ENCODE results near the gene MYNN. TPM values are rescaled to one million over a fixed set of nuclear protein-coding genes. Genes with fewer than 3 reads are reported as not detected.

The MYNN gene
- total and polyA plus RNA-seq, 2 of the 13 experiments (the other 11 are each of a cell fraction or from before 2014, with no cell fraction given) = 10.4 to 17.6 TPM

DNA sequence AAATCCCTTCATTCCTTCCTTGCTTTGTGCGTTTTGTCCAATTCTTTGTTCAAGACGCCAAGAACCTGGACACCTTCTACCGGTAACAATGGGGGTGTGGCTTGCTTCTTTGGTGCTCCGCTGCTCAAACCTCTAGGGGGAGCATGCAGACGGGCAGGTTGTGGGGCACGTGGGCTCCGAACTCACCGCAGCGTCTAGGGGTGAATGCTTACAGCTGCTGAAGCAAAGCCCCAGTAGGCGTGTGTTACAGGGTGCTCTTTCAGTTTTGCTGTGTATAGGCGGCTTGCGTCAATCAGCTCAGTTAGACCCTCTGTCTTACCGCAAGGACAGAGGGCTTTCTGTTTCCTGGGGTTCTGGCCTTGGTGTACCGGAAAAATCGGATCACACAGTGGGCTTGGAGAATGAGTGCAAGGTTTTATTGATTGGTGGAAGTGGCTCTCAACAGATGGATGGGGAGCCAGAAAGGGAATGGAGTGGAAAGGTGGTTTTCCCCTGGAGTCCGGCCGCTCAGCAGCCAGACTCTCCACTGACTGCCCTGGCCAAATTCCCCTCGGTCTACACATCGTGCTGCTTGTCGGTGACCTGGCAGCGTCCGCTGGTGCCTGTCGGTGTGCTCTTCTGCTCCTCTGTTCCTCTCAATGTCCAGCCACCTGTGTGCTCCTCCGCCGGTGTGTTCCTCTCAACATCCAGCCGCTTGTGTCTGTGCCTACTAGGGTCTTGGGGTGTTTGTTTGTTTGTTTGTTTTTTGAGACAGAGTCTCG is 40.7 kb downstream of the MYNN start:
- no peaks in the 10 kb centered on the region for H3K79me2 ChIP-seq (ENCODE audit: insufficient read depth, low read length)
- BruUV-seq (replicated peaks) = no TSS peak
- no peak overlapping the region for H3K9ac ChIP-seq (ENCODE audit: insufficient read depth, low read depth, low read length)
- 50% methylated on average over 27 of the region's 27 CpGs for WGBS (ENCODE audit: low lambda C conversion rate)
- no peaks in the 10 kb centered on the region for H3K36me3 ChIP-seq (replicated peaks in 1 of 2; ENCODE audit: control insufficient read depth in 1 of 2, insufficient read depth in 2 of 2, low read length in 2 of 2)
- ChIA-PET POLR2A (no interaction called here), CTCF (ENCODE audit: low intra/inter-chr PET ratio, low total read pairs) (no interaction called here)
- peak; percentile 83 for ATAC-seq
- peak overlapping the region; percentile 51 for H3K4me2 ChIP-seq (ENCODE audit: low read depth, low read length)
- in situ Hi-C loops (cut with HindIII; ENCODE audit: extremely low pct_ligation_motif_present, low pct_unique_long_range_greater_than_20kb) = no loop called here
- peaks cover 7% of the 10 kb centered on the region for H3K9me3 ChIP-seq (ENCODE audit: low read length)
- intact Hi-C loops (cut with micrococcal nuclease; ENCODE audit: unreplicated experiment) = no loop called here
- H2AFZ ChIP-seq (ENCODE audit: low read length) = no peak overlapping the region
- H3K27ac ChIP-seq (ENCODE audit: extremely low read length, insufficient read depth, low read length) = no peak overlapping the region
- no peak for FAIRE-seq
- DNase-seq (ENCODE audit: low spot score) = peak; percentile 33
- H3K4me3 ChIP-seq (replicated peaks in 1 of 3; ENCODE audit: insufficient read depth in 1 of 3, low read depth in 2 of 3, low read length in 3 of 3) = peak overlapping the region in 1 of 3 experiments; percentile 7; a peak in 2 of 6 replicates
- peaks cover 0 to 14% of the 10 kb centered on the region in 2 experiments; a peak in 2 of 5 replicates for H3K27me3 ChIP-seq (ENCODE audit: control insufficient read depth in 1 of 2, insufficient read depth in 2 of 2, low read length in 2 of 2)
- H4K20me1 ChIP-seq (ENCODE audit: insufficient read depth, low read length) = no peaks in the 10 kb centered on the region
- peaks cover 14% of the 10 kb centered on the region for H3K4me1 ChIP-seq (ENCODE audit: insufficient read depth, low read length)
- TF ChIP-seq ZNF230 (CRISPR knock-in tag; IDR thresholded peaks at IDR 0.05) = 0 out of 2 replicates have a peak, but pooled peaks have one; percentile 27
- 0 out of 2 replicates have a peak, but pooled peaks have one; percentile 33 for TF ChIP-seq NRL (CRISPR knock-in tag; IDR thresholded peaks at IDR 0.05; ENCODE audit: borderline replicate concordance)
- 0 out of 2 replicates have a peak, but pooled peaks have one; percentile 21 for TF ChIP-seq TFDP2 (CRISPR knock-in tag; IDR thresholded peaks at IDR 0.05)
- TF ChIP-seq BHLHE40 (IDR thresholded peaks at IDR 0.05; ENCODE audit: low read length) = peak; percentile 45; the same call in 1 of the 2 replicates
- TF ChIP-seq ZMYM4 (CRISPR knock-in tag; IDR thresholded peaks at IDR 0.05) = peak; percentile 36; the same call in 1 of the 2 replicates
- no peak for TF ChIP-seq ZFY (CRISPR knock-in tag; IDR thresholded peaks at IDR 0.05)
- TF ChIP-seq REPIN1 (CRISPR knock-in tag; IDR thresholded peaks at IDR 0.05; ENCODE audit: borderline replicate concordance, low read depth) = 0 out of 2 replicates have a peak, but pooled peaks have one; percentile 30
- TF ChIP-seq CEBPB (IDR thresholded peaks at IDR 0.05; ENCODE audit: borderline replicate concordance, low read depth, low read length) = no peak
- peak; percentile 45; the same call in 1 of the 2 replicates for TF ChIP-seq TFDP1 (CRISPR knock-in tag; IDR thresholded peaks at IDR 0.05; ENCODE audit: borderline replicate concordance)
- TF ChIP-seq SUZ12 (IDR thresholded peaks at IDR 0.05; ENCODE audit: low read depth, low read length) = no peak
- peak; percentile 67; the same call in 1 of the 2 replicates for TF ChIP-seq MYC (CRISPR knock-in tag; IDR thresholded peaks at IDR 0.05; ENCODE audit: borderline replicate concordance)
- peak; percentile 26; the same call in 1 of the 2 replicates for TF ChIP-seq SALL1 (CRISPR knock-in tag; IDR thresholded peaks at IDR 0.05)
- TF ChIP-seq CTCF (CRISPR knock-in tag; IDR thresholded peaks at IDR 0.05) = peak; percentile 69
- TF ChIP-seq, protein P1, sequence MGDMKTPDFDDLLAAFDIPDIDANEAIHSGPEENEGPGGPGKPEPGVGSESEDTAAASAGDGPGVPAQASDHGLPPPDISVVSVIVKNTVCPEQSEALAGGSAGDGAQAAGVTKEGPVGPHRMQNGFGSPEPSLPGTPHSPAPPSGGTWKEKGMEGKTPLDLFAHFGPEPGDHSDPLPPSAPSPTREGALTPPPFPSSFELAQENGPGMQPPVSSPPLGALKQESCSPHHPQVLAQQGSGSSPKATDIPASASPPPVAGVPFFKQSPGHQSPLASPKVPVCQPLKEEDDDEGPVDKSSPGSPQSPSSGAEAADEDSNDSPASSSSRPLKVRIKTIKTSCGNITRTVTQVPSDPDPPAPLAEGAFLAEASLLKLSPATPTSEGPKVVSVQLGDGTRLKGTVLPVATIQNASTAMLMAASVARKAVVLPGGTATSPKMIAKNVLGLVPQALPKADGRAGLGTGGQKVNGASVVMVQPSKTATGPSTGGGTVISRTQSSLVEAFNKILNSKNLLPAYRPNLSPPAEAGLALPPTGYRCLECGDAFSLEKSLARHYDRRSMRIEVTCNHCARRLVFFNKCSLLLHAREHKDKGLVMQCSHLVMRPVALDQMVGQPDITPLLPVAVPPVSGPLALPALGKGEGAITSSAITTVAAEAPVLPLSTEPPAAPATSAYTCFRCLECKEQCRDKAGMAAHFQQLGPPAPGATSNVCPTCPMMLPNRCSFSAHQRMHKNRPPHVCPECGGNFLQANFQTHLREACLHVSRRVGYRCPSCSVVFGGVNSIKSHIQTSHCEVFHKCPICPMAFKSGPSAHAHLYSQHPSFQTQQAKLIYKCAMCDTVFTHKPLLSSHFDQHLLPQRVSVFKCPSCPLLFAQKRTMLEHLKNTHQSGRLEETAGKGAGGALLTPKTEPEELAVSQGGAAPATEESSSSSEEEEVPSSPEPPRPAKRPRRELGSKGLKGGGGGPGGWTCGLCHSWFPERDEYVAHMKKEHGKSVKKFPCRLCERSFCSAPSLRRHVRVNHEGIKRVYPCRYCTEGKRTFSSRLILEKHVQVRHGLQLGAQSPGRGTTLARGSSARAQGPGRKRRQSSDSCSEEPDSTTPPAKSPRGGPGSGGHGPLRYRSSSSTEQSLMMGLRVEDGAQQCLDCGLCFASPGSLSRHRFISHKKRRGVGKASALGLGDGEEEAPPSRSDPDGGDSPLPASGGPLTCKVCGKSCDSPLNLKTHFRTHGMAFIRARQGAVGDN (CRISPR knock-in tag; IDR thresholded peaks at IDR 0.05) = peak; percentile 53
- peak; percentile 25; the same call in 1 of the 2 replicates for TF ChIP-seq KDM2A (CRISPR knock-in tag; IDR thresholded peaks at IDR 0.05; ENCODE audit: borderline replicate concordance, low read depth)
